A549 (cell line): Measurements from ENCODE around the gene SURF2. TPM values are rescaled to one million over a fixed set of nuclear protein-coding genes. Genes with fewer than 3 reads are reported as not detected.

Experiments
- ATAC-seq, 2 experiments: fragments of 200-7000 bp in 1 of 2; fragments of >200 bp in 1 of 2; cut with Nextera tagmentation in 1 of 2; cut with Tn5 transposase in 1 of 2; 3 replicates each; pipeline versions ENCODE4 v1.8.0 to v1.9.1; 2018 to 2020; ENCODE audit warnings: mild to moderate bottlenecking in 1 of 2, moderate library complexity in 1 of 2
- CTCF ChIA-PET: fragments of 300-600 bp; sonication (Branson Sonifier 250); formaldehyde crosslinking; extraction: SDS; loops from one replicate; lab custom pipeline; 2021; ENCODE audit warnings: antibody characterized with exemption, inconsistent platforms; lab: Yijun Ruan, JAX
- POLR2A ChIA-PET: fragments of 350-600 bp; formaldehyde crosslinking; extraction: SDS; loops from one replicate; lab custom pipeline; 2021; ENCODE audit warnings: antibody characterized with exemption, inconsistent platforms; lab: Yijun Ruan, JAX
- DNase-seq, 2 experiments: peaks; one replicate each; pipeline versions ENCODE4 v3.0.0 to v3.0.0-alpha.2; 2011 to 2016; ENCODE audit warnings: low read depth in 1 of 2, low spot score in 1 of 2
- FAIRE-seq: peaks from 2 replicates; lab custom pipeline; 2011; peaks lifted over from hg19 to GRCh38; lab: Jason Lieb, UNC
- H3K27ac ChIP-seq, 2 experiments: fragments of >200 bp; sonication (Bioruptor Twin); formaldehyde crosslinking; 3 replicates each; pipeline ENCODE4 v1.5.1; 2016 to 2017
- H3K4me1 ChIP-seq: fragments of >200 bp; sonication (Bioruptor Twin); formaldehyde crosslinking; 3 replicates; pipeline ENCODE4 v1.6.1; 2016
- H3K4me2 ChIP-seq: fragments of >200 bp; sonication (Bioruptor Twin); formaldehyde crosslinking; 3 replicates; pipeline ENCODE4 v1.6.1; 2016
- H3K4me3 ChIP-seq: fragments of >200 bp; sonication (Bioruptor Twin); formaldehyde crosslinking; 3 replicates; pipeline ENCODE4 v1.5.1; 2016
- H3K9me3 ChIP-seq: fragments of >200 bp; sonication (Bioruptor Twin); formaldehyde crosslinking; 3 replicates; pipeline ENCODE4 v1.6.1; 2016
- CBX2 ChIP-seq: fragments of 200-600 bp; sonication (generic); IDR thresholded peaks from 2 replicates; pipeline ENCODE4 v1.6.1; 2016; ENCODE audit warnings: low read depth, mild to moderate bottlenecking, borderline replicate concordance
- CTCF ChIP-seq: fragments of >200 bp; sonication (Bioruptor Twin); formaldehyde crosslinking; IDR thresholded peaks from 3 replicates; pipeline ENCODE4 v1.5.1; 2016
- EHMT2 ChIP-seq: fragments of 200-600 bp; sonication (generic); IDR thresholded peaks from 2 replicates; pipeline ENCODE4 v1.6.1; 2016; ENCODE audit warnings: antibody characterized with exemption, low read depth, mild to moderate bottlenecking, moderate library complexity
- ELK1 ChIP-seq: fragments of 150-350 bp; IDR thresholded peaks from 2 replicates; pipeline ENCODE4 v1.6.1; 2014; ENCODE audit warnings: low read depth, mild to moderate bottlenecking, low read length
- EP300 ChIP-seq, 2 experiments: fragments of >200 bp; sonication (Bioruptor Twin); formaldehyde crosslinking; IDR thresholded peaks; 2 replicates in 1 of 2; 3 replicates in 1 of 2; pipeline ENCODE4 v1.6.1; 2016 to 2017
- ESRRA ChIP-seq: fragments of 150-350 bp; IDR thresholded peaks from 2 replicates; pipeline ENCODE4 v1.6.1; 2014; ENCODE audit warnings: mild to moderate bottlenecking, low read length, borderline replicate concordance
- FOSL2 ChIP-seq, 2 experiments: fragments of 450-650 bp in 1 of 2; fragments of >200 bp in 1 of 2; sonication (Bioruptor Twin) in 1 of 2; formaldehyde crosslinking; IDR thresholded peaks; 2 replicates each; pipeline versions ENCODE4 v1.5.0 to v1.6.1; 2016 to 2020; ENCODE audit warnings: mild to moderate bottlenecking in 1 of 2, moderate library complexity in 1 of 2
- FOXS1 ChIP-seq: fragments of 250-450 bp; sonication (Bioruptor Pico); IDR thresholded peaks from 2 replicates; pipeline ENCODE4 v1.5.0; 2020; ENCODE audit warnings: mild to moderate bottlenecking, moderate library complexity
- HDAC2 ChIP-seq: fragments of 200-600 bp; sonication (generic); IDR thresholded peaks from 2 replicates; pipeline ENCODE4 v1.6.1; 2016
- HES2 ChIP-seq: fragments of >200 bp; sonication (Bioruptor Twin); formaldehyde crosslinking; IDR thresholded peaks from 2 replicates; pipeline ENCODE4 v1.6.1; 2016
- HEYL ChIP-seq: fragments of 250-450 bp; sonication (Bioruptor Pico); IDR thresholded peaks from 2 replicates; pipeline ENCODE4 v1.8.0; 2021; ENCODE audit warnings: mild to moderate bottlenecking, moderate library complexity
- HOXB13 ChIP-seq: fragments of 250-450 bp; sonication (Bioruptor Pico); IDR thresholded peaks from 2 replicates; pipeline ENCODE4 v1.5.0; 2020; ENCODE audit warnings: low read depth, mild to moderate bottlenecking, moderate library complexity
- HOXB5 ChIP-seq: fragments of 250-450 bp; sonication (Bioruptor Pico); IDR thresholded peaks from 2 replicates; pipeline ENCODE4 v1.5.0; 2020; ENCODE audit warnings: mild to moderate bottlenecking, moderate library complexity
- JUN ChIP-seq, 2 experiments: fragments of >200 bp; sonication (Bioruptor Twin); formaldehyde crosslinking; IDR thresholded peaks; 2 replicates in 1 of 2; 3 replicates in 1 of 2; pipeline ENCODE4 v1.6.1; 2016 to 2017
- JUNB ChIP-seq: fragments of >200 bp; sonication (Bioruptor Twin); formaldehyde crosslinking; IDR thresholded peaks from 2 replicates; pipeline ENCODE4 v1.6.1; 2016
- KDM1A ChIP-seq: fragments of 200-600 bp; sonication (generic); IDR thresholded peaks from 2 replicates; pipeline ENCODE4 v1.6.1; 2016; ENCODE audit warnings: low read depth, mild to moderate bottlenecking
- MAX ChIP-seq: IDR thresholded peaks from 2 replicates; pipeline ENCODE4 v1.6.1; 2012
- MAZ ChIP-seq: fragments of 150-350 bp; IDR thresholded peaks from 2 replicates; pipeline ENCODE4 v1.6.1; 2014; ENCODE audit warnings: antibody characterized with exemption, low read depth, low read length, borderline replicate concordance
- MYC ChIP-seq: IDR thresholded peaks from 2 replicates; pipeline ENCODE4 v1.6.1; 2012; ENCODE audit warnings: mild to moderate bottlenecking, inconsistent platforms, low read length, improper control_type of control experiment, borderline replicate concordance
- NPAS2 ChIP-seq: fragments of 250-450 bp; sonication (Bioruptor Pico); IDR thresholded peaks from 2 replicates; pipeline ENCODE4 v1.8.0; 2022; ENCODE audit warnings: mild to moderate bottlenecking, moderate library complexity, borderline replicate concordance
- NR3C1 ChIP-seq: fragments of >200 bp; sonication (Bioruptor Twin); formaldehyde crosslinking; IDR thresholded peaks from 3 replicates; pipeline ENCODE4 v1.6.1; 2017
- PBX3 ChIP-seq: IDR thresholded peaks from 2 replicates; pipeline ENCODE4 v1.6.1; 2012
- POLR2A ChIP-seq: IDR thresholded peaks from 2 replicates; pipeline ENCODE4 v1.6.1; 2012; ENCODE audit warnings: mild to moderate bottlenecking, low read length
- POLR2AphosphoS2 ChIP-seq: conservative IDR thresholded peaks from 2 replicates; pipeline ENCODE4 v1.6.1; 2012; ENCODE audit warnings: low read length, improper control_type of control experiment, inconsistent platforms
- RARB ChIP-seq: fragments of 250-450 bp; sonication (Bioruptor Pico); IDR thresholded peaks from 2 replicates; pipeline ENCODE4 v1.8.0; 2021; ENCODE audit warnings: mild to moderate bottlenecking, moderate library complexity
- RNF2 ChIP-seq: fragments of 200-600 bp; sonication (generic); IDR thresholded peaks from 2 replicates; pipeline ENCODE4 v1.6.1; 2016; ENCODE audit warnings: low read depth, mild to moderate bottlenecking, antibody characterized with exemption, moderate library complexity, borderline replicate concordance
- SMC3 ChIP-seq: fragments of >200 bp; sonication (Bioruptor Twin); formaldehyde crosslinking; IDR thresholded peaks from 3 replicates; pipeline ENCODE4 v1.6.1; 2018; ENCODE audit warnings: inconsistent platforms
- SREBF2 ChIP-seq: fragments of 450-650 bp; IDR thresholded peaks from 2 replicates; pipeline ENCODE4 v1.6.1; 2014; ENCODE audit warnings: mild to moderate bottlenecking, moderate library complexity
- TFCP2L1 ChIP-seq: fragments of 250-450 bp; sonication (Bioruptor Pico); IDR thresholded peaks from 2 replicates; pipeline ENCODE4 v1.5.0; 2021; ENCODE audit warnings: mild to moderate bottlenecking
- TP53 ChIP-seq: fragments of 250-450 bp; sonication (Bioruptor Pico); IDR thresholded peaks from 2 replicates; pipeline ENCODE4 v1.5.0; 2021; ENCODE audit warnings: mild to moderate bottlenecking, moderate library complexity
- ZC3H11A ChIP-seq: fragments of 450-650 bp; IDR thresholded peaks from 2 replicates; pipeline ENCODE4 v1.6.1; 2014; ENCODE audit warnings: antibody characterized with exemption, mild to moderate bottlenecking
- ZFP36 ChIP-seq: fragments of 450-650 bp; IDR thresholded peaks from 2 replicates; pipeline ENCODE4 v1.6.1; 2014; ENCODE audit warnings: borderline replicate concordance; ENCODE audit not compliant: partially characterized antibody
- ZNF302 ChIP-seq: fragments of 250-450 bp; sonication (Bioruptor Pico); IDR thresholded peaks from 2 replicates; pipeline ENCODE4 v1.9.0; 2021; ENCODE audit warnings: inconsistent platforms, mild to moderate bottlenecking, moderate library complexity
- WGBS: methylation state at CpG from one replicate; pipeline ENCODE4 v1.1.6; 2017; ENCODE audit errors: missing lambda C conversion rate; 5-methylcytosine and 5-hydroxymethylcytosine counted together
- polyA plus RNA-seq, 4 experiments: library from polyadenylated mRNA; depleted of rRNA in 3 of 4; stranded (reverse); fragments of >200 nt; fragmentation: RNase III in 1 of 4; extraction: RNeasy Plus Mini Kit Qiagen cat#74134 plus additional on column Dnase treatment in 1 of 4; gene quantifications; 2 replicates in 3 of 4; 3 replicates in 1 of 4; pipeline ENCODE4 v1.2.3, GENCODE V29; 2011 to 2017

Gene SURF2
- polyA plus RNA-seq, 2 of the 4 experiments (the other 2 are of a cell fraction): 25.2 to 34.9 TPM

- TF ChIP-seq HOXB5 (CRISPR knock-in tag) (no peak), POLR2AphosphoS2 (no peak), HEYL (CRISPR knock-in tag) (no peak), PBX3 (peak; percentile 38; the same call in 1 of the 2 replicates), SREBF2 (no peak), NPAS2 (no peak), ZC3H11A (no peak), MAX (peak; percentile 63; the same call in 1 of the 2 replicates), HDAC2 (no peak), JUN (IDR thresholded peaks at IDR 0.05) (peak; percentile 83 to 89; a peak in 4 of 5 replicates), ESRRA (no peak), ELK1 (no peak), KDM1A (no peak), MYC (peak; percentile 33; the same call in 1 of the 2 replicates), RNF2 (no peak), MAZ (no peak), CBX2 (no peak), CTCF (no peak), ZFP36 (no peak), FOXS1 (CRISPR knock-in tag) (no peak), SMC3 (no peak), EP300 (IDR thresholded peaks at IDR 0.05) (no peak), RARB (no peak), JUNB (no peak), TP53 (CRISPR knock-in tag) (no peak), EHMT2 (no peak)
These were observed at the start of gene SURF2, which contains the start of gene SURF1 (continued) for GRCh38 chr9:133356391-133357091.

- TF ChIP-seq MYC (no peak), NR3C1 (no peak), MAX (no peak), POLR2A (no peak), HES2 (no peak), TFCP2L1 (CRISPR knock-in tag) (no peak), POLR2AphosphoS2 (no peak), EHMT2 (no peak), FOSL2 (IDR thresholded peaks at IDR 0.05) (no peak), FOSL2 (CRISPR knock-in tag; IDR thresholded peaks at IDR 0.05) (no peak), ZFP36 (no peak), HOXB13 (CRISPR knock-in tag) (no peak), ELK1 (no peak), ZNF302 (no peak), SREBF2 (no peak), HDAC2 (no peak)
- FAIRE-seq (no peak), DNase-seq (no peak), ATAC-seq (no peak)
- ChIA-PET CTCF (interaction anchor here (0.8 to 2.7 kb wide), 7 partner anchors 11 to 179 kb away, joined by 3 to 11 read pairs (median 3); no protein-coding TSS in a partner anchor), POLR2A (no interaction called here)
- 73% methylated on average over 16 of the region's 16 CpGs for WGBS
- Histone ChIP-seq H3K4me3 (no peak overlapping the region), H3K4me1 (no peaks in the 10 kb centered on the region), H3K4me2 (no peak overlapping the region), H3K9me3 (peaks cover 10% of the 10 kb centered on the region; the same call in 2 of the 3 replicates), H3K27ac (no peak overlapping the region)
These were observed 49.0 kb upstream of the SURF2 start for GRCh38 chr9:133307301-133307700.
